HepG2 (cell line): ENCODE results near the gene RASD1. TPM values are rescaled to one million over a fixed set of nuclear protein-coding genes. Genes with fewer than 3 reads are reported as not detected.
A peak's percentile ranks its signal among the peaks of the same experiment; 100 is the strongest.

Source experiments
- ARNT ChIP-seq: fragments of 450-650 bp; IDR thresholded peaks from 2 replicates; pipeline ENCODE4 v1.6.1; 2017
- ATF3 ChIP-seq: sonication (generic); formaldehyde crosslinking; IDR thresholded peaks from 2 replicates; pipeline ENCODE4 v1.4.0; 2020; ENCODE audit warnings: missing genetic modification reagents
- DMTF1 ChIP-seq: sonication (generic); formaldehyde crosslinking; IDR thresholded peaks from 2 replicates; pipeline ENCODE4 v1.4.0; 2020; ENCODE audit warnings: mild to moderate bottlenecking, missing genetic modification reagents
- FOSL1 ChIP-seq: sonication (generic); formaldehyde crosslinking; IDR thresholded peaks from 2 replicates; pipeline ENCODE4 v1.9.0; 2021; ENCODE audit warnings: missing genetic modification reagents, borderline replicate concordance
- ZNF101 ChIP-seq: sonication (generic); formaldehyde crosslinking; IDR thresholded peaks from 2 replicates; pipeline ENCODE4 v1.4.0; 2020; ENCODE audit warnings: mild to moderate bottlenecking, low read depth, missing genetic modification reagents, borderline replicate concordance
- ZNF263 ChIP-seq: sonication (generic); formaldehyde crosslinking; IDR thresholded peaks from 2 replicates; pipeline ENCODE4 v1.4.0; 2020; ENCODE audit warnings: missing genetic modification reagents
- ZNF264 ChIP-seq: sonication (generic); formaldehyde crosslinking; IDR thresholded peaks from 2 replicates; pipeline ENCODE4 v1.4.0; 2020; ENCODE audit warnings: missing genetic modification reagents
- polyA plus RNA-seq, 8 experiments: library from polyadenylated mRNA; depleted of rRNA in 3 of 8; stranded (reverse) in 7 of 8; unstranded in 1 of 8; fragments of >200 nt; fragmentation: Illumina TruSeq in 4 of 8; extraction: Trizol in 4 of 8; gene quantifications; 2 replicates each; pipeline versions ENCODE4 v1.2.1 to v1.2.3, GENCODE V29; 2011 to 2016; ENCODE audit warnings: low read depth in 4 of 8, missing spikeins in 1 of 8, mixed read lengths in 1 of 8; ENCODE audit not compliant: insufficient read depth in 1 of 8
- total RNA-seq, 5 experiments: library from RNA; depleted of rRNA; stranded (reverse); fragments of >200 nt; fragmentation: Illumina TruSeq; extraction: Trizol; gene quantifications; 2 replicates each; pipeline ENCODE4 v1.2.3, GENCODE V29; 2016; ENCODE audit warnings: low read depth in 1 of 5
- TF ChIP-seq, protein P1 (sequence below): fragments of 450-650 bp; IDR thresholded peaks from 2 replicates; pipeline ENCODE4 v1.6.1; 2016

Gene RASD1
- total and polyA plus RNA-seq, 2 of the 13 experiments (the other 11 are each of a cell fraction or from before 2014, with no cell fraction given): 1.6 to 4.2 TPM

- TF ChIP-seq, protein P1, sequence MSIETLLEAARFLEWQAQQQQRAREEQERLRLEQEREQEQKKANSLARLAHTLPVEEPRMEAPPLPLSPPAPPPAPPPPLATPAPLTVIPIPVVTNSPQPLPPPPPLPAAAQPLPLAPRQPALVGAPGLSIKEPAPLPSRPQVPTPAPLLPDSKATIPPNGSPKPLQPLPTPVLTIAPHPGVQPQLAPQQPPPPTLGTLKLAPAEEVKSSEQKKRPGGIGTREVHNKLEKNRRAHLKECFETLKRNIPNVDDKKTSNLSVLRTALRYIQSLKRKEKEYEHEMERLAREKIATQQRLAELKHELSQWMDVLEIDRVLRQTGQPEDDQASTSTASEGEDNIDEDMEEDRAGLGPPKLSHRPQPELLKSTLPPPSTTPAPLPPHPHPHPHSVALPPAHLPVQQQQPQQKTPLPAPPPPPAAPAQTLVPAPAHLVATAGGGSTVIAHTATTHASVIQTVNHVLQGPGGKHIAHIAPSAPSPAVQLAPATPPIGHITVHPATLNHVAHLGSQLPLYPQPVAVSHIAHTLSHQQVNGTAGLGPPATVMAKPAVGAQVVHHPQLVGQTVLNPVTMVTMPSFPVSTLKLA: peak; percentile 52
- TF ChIP-seq DMTF1 (CRISPR knock-in tag) (0 out of 2 replicates have a peak, but pooled peaks have one; percentile 37), ZNF263 (peak; percentile 77), ATF3 (CRISPR knock-in tag) (peak; percentile 98), ARNT (no peak), ZNF264 (CRISPR knock-in tag) (peak; percentile 87), FOSL1 (CRISPR knock-in tag) (peak; percentile 84; the same call in 1 of the 2 replicates), ZNF101 (0 out of 2 replicates have a peak, but pooled peaks have one; percentile 56)
- TF ChIP-seq, all 625 proteins: peak for 268
Observed at GRCh38 chr17:17445925-17446665, 50.1 kb downstream of the RASD1 start (continued).
